GM23338 (cell line): ENCODE measurements around the gene ERC2. TPM values are rescaled to one million over a fixed set of nuclear protein-coding genes. Genes with fewer than 3 reads are reported as not detected.

Source experiments
- ATAC-seq: fragments of 200-7000 bp; cut with Tn5 transposase; 3 replicates; pipeline ENCODE4 v1.9.1; 2020
- DNase-seq: peaks from one replicate; pipeline ENCODE4 v3.0.0-alpha.2; 2015; ENCODE audit warnings: low spot score
- H2AFZ ChIP-seq: fragments of 200-600 bp; sonication (generic); 2 replicates; pipeline ENCODE4 v1.8.0; 2016; ENCODE audit warnings: antibody characterized with exemption, mild to moderate bottlenecking, moderate library complexity
- H3F3A ChIP-seq: fragments of 200-600 bp; sonication (generic); replicated peaks from 2 replicates; pipeline ENCODE4 v1.8.0; 2017; ENCODE audit warnings: antibody characterized with exemption, mixed run types, low read depth
- H3K27ac ChIP-seq: fragments of 200-600 bp; sonication (generic); 2 replicates; pipeline ENCODE4 v1.6.1; 2016; ENCODE audit warnings: low read depth
- H3K27me3 ChIP-seq: fragments of 200-600 bp; sonication (generic); 2 replicates; pipeline ENCODE4 v1.8.0; 2016; ENCODE audit warnings: mild to moderate bottlenecking, mixed run types, moderate library complexity; ENCODE audit not compliant: insufficient read depth
- H3K36me3 ChIP-seq: fragments of 200-600 bp; sonication (generic); 2 replicates; pipeline ENCODE4 v1.8.0; 2016; ENCODE audit warnings: mild to moderate bottlenecking; ENCODE audit not compliant: insufficient read depth
- H3K4me1 ChIP-seq: fragments of 200-600 bp; sonication (generic); 2 replicates; pipeline ENCODE4 v1.8.0; 2016; ENCODE audit warnings: mild to moderate bottlenecking, moderate library complexity; ENCODE audit not compliant: insufficient read depth
- H3K4me2 ChIP-seq: fragments of 200-600 bp; sonication (generic); 2 replicates; pipeline ENCODE4 v1.7.1; 2017; ENCODE audit warnings: mixed run types
- H3K4me3 ChIP-seq: fragments of 200-600 bp; sonication (generic); 2 replicates; pipeline ENCODE4 v1.6.1; 2016; ENCODE audit warnings: mixed run types
- H3K79me2 ChIP-seq: fragments of 200-600 bp; sonication (generic); replicated peaks from 2 replicates; pipeline ENCODE4 v1.8.0; 2017; ENCODE audit warnings: mild to moderate bottlenecking; ENCODE audit not compliant: insufficient read depth
- H3K9me2 ChIP-seq: fragments of 200-600 bp; sonication (generic); 2 replicates; pipeline ENCODE4 v1.8.0; 2017; ENCODE audit not compliant: insufficient read depth
- H4K20me1 ChIP-seq: fragments of 200-600 bp; sonication (generic); replicated peaks from 2 replicates; pipeline ENCODE4 v1.8.0; 2017; ENCODE audit warnings: mild to moderate bottlenecking; ENCODE audit not compliant: insufficient read depth
- H3K27ac Mint-ChIP-seq: 2 replicates; pipeline ENCODE4 v1.8.0; 2020; ENCODE audit warnings: inconsistent platforms, mild to moderate bottlenecking, moderate library complexity, mixed read lengths
- H3K27me3 Mint-ChIP-seq: 3 replicates; pipeline ENCODE4 v1.8.0; 2022; ENCODE audit warnings: low read depth, mild to moderate bottlenecking, moderate library complexity, mixed read lengths, inconsistent platforms; ENCODE audit not compliant: insufficient read depth, poor library complexity
- H3K36me3 Mint-ChIP-seq: 3 replicates; pipeline ENCODE4 v1.8.0; 2021; ENCODE audit warnings: low read depth, mild to moderate bottlenecking, inconsistent platforms, moderate library complexity, mixed read lengths
- H3K4me1 Mint-ChIP-seq: 3 replicates; pipeline ENCODE4 v1.8.0; 2020; ENCODE audit warnings: mild to moderate bottlenecking, inconsistent platforms, mixed read lengths
- H3K4me3 Mint-ChIP-seq: 3 replicates; pipeline ENCODE4 v1.8.0; 2021; ENCODE audit warnings: moderate library complexity, mild to moderate bottlenecking, inconsistent platforms, mixed read lengths
- H3K9me3 Mint-ChIP-seq: 3 replicates; pipeline ENCODE4 v1.8.0; 2020; ENCODE audit warnings: moderate library complexity, mild to moderate bottlenecking, inconsistent platforms, mixed read lengths
- CREB1 ChIP-seq: fragments of 250-450 bp; sonication (Bioruptor Pico); IDR thresholded peaks from 2 replicates; pipeline ENCODE4 v1.5.0; 2020; ENCODE audit warnings: low read depth, mild to moderate bottlenecking, moderate library complexity
- EZH2 ChIP-seq: fragments of 200-600 bp; sonication (generic); IDR thresholded peaks from one replicate; pipeline ENCODE4 v1.8.0; 2017; ENCODE audit warnings: antibody characterized with exemption, mild to moderate bottlenecking, low read depth; ENCODE audit not compliant: unreplicated experiment
- JUNB ChIP-seq: IDR thresholded peaks from one replicate; pipeline ENCODE4 v1.6.1; 2016; ENCODE audit warnings: antibody characterized with exemption; ENCODE audit not compliant: unreplicated experiment
- NANOG ChIP-seq: IDR thresholded peaks from 2 replicates; pipeline ENCODE4 v1.6.1; 2016; ENCODE audit warnings: antibody characterized with exemption, borderline replicate concordance
- STAT1 ChIP-seq: IDR thresholded peaks from one replicate; pipeline ENCODE4 v1.6.1; 2016; ENCODE audit warnings: antibody characterized with exemption; ENCODE audit not compliant: unreplicated experiment
- polyA plus RNA-seq: library from polyadenylated mRNA; unstranded; fragments of >200 nt; fragmentation: Nextera tagmentation; extraction: Ambion mirVana; gene quantifications from 2 replicates; pipeline ENCODE4 v1.2.1, GENCODE V29; 2016
- total RNA-seq: library from RNA; depleted of rRNA; stranded (reverse); fragments of >200 nt; shearing (Covaris generic); gene quantifications from 2 replicates; pipeline ENCODE4 v1.2.3, GENCODE V29; 2014
- TF ChIP-seq, protein P1 (sequence below), 2 experiments: fragments of 200-600 bp in 1 of 2; sonication (generic) in 1 of 2; conservative IDR thresholded peaks; 2 replicates each; pipeline versions ENCODE4 v1.5.1 to v1.6.1; 2016 to 2017; ENCODE audit warnings: antibody characterized with exemption in 2 of 2, low read depth in 2 of 2, mild to moderate bottlenecking in 2 of 2, moderate library complexity in 1 of 2
- TF ChIP-seq, protein P2 (sequence below): IDR thresholded peaks from 2 replicates; pipeline ENCODE4 v1.6.1; 2016; ENCODE audit warnings: antibody characterized with exemption
- TF ChIP-seq, protein P3 (sequence below): IDR thresholded peaks from one replicate; pipeline ENCODE4 v1.6.1; 2018; ENCODE audit warnings: antibody characterized with exemption; ENCODE audit not compliant: unreplicated experiment
- TF ChIP-seq, protein P4 (sequence below): fragments of 250-450 bp; sonication (Bioruptor Pico); IDR thresholded peaks from 2 replicates; pipeline ENCODE4 v1.5.0; 2020; ENCODE audit warnings: mild to moderate bottlenecking, moderate library complexity

The ERC2 gene
- total and polyA plus RNA-seq, 2 experiments from 2014 or later, result 11.8 to 13.7 TPM

DNA sequence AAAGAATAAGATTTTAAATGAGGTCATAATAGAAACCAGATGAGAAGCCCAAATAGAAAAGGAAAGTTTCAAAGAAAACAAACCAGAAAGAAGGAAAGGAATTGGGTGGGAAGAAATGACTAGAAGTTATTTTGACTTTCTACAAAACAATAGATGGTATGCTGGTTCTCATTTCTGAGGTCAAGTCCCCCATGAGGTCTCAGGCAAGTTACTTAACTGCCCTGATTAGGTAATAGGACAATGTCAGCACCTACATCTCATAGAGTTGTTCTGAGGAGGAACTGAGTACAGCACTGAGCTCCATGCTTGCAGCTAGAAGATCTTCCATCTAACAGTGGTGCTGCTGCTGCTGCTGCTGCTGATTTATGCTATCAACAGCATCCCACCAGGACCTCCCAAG is 185.9 kb downstream of the ERC2 start:
- Histone ChIP-seq H3K9me2 (peaks cover 5% of the 10 kb centered on the region), H4K20me1 (no peaks in the 10 kb centered on the region), H3K36me3 (no peaks in the 10 kb centered on the region), H3K27me3 (no peaks in the 10 kb centered on the region), H3K79me2 (no peaks in the 10 kb centered on the region), H3K4me1 (peaks cover 39% of the 10 kb centered on the region), H3K4me2 (no peak overlapping the region), H2AFZ (no peak overlapping the region), H3K27ac (no peak overlapping the region), H3K4me3 (no peak overlapping the region), H3F3A (no peaks in the 10 kb centered on the region)
- no peak overlapping the region for H3K27ac Mint-ChIP-seq
- ATAC-seq, result no peak
- H3K36me3 Mint-ChIP-seq, result peaks cover 22% of the 10 kb centered on the region
- H3K4me1 Mint-ChIP-seq, result peaks cover 54% of the 10 kb centered on the region
- peaks cover 3% of the 10 kb centered on the region for H3K27me3 Mint-ChIP-seq
- DNase-seq, result no peak
- no peak overlapping the region for H3K4me3 Mint-ChIP-seq
- no peak for TF ChIP-seq JUNB
- H3K9me3 Mint-ChIP-seq, result peaks cover 11% of the 10 kb centered on the region; the same call in 2 of the 3 replicates

DNA sequence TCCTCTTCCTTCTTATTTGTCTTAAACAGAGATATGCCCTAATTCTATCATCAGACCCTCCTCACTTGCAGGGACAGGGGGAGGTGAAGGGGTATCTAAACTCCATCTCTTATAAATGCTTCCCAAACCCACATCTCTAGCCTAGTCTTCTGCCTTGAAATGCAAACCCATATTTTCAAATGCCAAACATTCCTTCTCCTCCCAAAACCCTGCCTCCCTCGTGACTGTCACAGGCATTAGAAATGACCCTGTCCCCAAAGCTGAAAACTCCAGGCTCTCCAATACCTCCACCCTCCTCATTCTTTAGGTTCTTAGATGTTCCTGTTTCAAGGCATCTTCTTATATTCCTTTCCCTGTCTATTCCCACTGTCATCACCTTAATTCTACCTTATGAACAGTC is 191.0 kb downstream of the ERC2 start:
- H3K27me3 ChIP-seq, result no peaks in the 10 kb centered on the region
- H3K4me3 ChIP-seq, result no peak overlapping the region
- no peaks in the 10 kb centered on the region for H3K79me2 ChIP-seq
- no peak overlapping the region for H3K4me2 ChIP-seq
- H3F3A ChIP-seq, result no peaks in the 10 kb centered on the region
- Mint-ChIP-seq H3K36me3 (peaks cover 23% of the 10 kb centered on the region), H3K4me1 (peaks cover 19% of the 10 kb centered on the region), H3K9me3 (peaks cover 11% of the 10 kb centered on the region; the same call in 2 of the 3 replicates), H3K27me3 (peaks cover 3% of the 10 kb centered on the region), H3K4me3 (no peak overlapping the region; the same call in 2 of the 3 replicates), H3K27ac (no peak overlapping the region)
- H4K20me1 ChIP-seq, result no peaks in the 10 kb centered on the region
- no peak for DNase-seq
- H3K9me2 ChIP-seq, result peaks cover 5% of the 10 kb centered on the region
- H3K27ac ChIP-seq, result no peak overlapping the region
- peaks cover 11% of the 10 kb centered on the region; the same call in 1 of the 2 replicates for H3K4me1 ChIP-seq
- no peak overlapping the region for H2AFZ ChIP-seq
- no peaks in the 10 kb centered on the region for H3K36me3 ChIP-seq
- no peak for ATAC-seq
- TF ChIP-seq CREB1, result no peak
- no peak for TF ChIP-seq EZH2
- TF ChIP-seq, protein P1, sequence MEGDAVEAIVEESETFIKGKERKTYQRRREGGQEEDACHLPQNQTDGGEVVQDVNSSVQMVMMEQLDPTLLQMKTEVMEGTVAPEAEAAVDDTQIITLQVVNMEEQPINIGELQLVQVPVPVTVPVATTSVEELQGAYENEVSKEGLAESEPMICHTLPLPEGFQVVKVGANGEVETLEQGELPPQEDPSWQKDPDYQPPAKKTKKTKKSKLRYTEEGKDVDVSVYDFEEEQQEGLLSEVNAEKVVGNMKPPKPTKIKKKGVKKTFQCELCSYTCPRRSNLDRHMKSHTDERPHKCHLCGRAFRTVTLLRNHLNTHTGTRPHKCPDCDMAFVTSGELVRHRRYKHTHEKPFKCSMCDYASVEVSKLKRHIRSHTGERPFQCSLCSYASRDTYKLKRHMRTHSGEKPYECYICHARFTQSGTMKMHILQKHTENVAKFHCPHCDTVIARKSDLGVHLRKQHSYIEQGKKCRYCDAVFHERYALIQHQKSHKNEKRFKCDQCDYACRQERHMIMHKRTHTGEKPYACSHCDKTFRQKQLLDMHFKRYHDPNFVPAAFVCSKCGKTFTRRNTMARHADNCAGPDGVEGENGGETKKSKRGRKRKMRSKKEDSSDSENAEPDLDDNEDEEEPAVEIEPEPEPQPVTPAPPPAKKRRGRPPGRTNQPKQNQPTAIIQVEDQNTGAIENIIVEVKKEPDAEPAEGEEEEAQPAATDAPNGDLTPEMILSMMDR (conservative IDR thresholded peaks at IDR 0.05; ENCODE audit: low read depth in 2 of 2), result no peak
- no peak for TF ChIP-seq JUNB
- TF ChIP-seq, protein P2, sequence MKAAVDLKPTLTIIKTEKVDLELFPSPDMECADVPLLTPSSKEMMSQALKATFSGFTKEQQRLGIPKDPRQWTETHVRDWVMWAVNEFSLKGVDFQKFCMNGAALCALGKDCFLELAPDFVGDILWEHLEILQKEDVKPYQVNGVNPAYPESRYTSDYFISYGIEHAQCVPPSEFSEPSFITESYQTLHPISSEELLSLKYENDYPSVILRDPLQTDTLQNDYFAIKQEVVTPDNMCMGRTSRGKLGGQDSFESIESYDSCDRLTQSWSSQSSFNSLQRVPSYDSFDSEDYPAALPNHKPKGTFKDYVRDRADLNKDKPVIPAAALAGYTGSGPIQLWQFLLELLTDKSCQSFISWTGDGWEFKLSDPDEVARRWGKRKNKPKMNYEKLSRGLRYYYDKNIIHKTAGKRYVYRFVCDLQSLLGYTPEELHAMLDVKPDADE, result no peak
- TF ChIP-seq, protein P3, sequence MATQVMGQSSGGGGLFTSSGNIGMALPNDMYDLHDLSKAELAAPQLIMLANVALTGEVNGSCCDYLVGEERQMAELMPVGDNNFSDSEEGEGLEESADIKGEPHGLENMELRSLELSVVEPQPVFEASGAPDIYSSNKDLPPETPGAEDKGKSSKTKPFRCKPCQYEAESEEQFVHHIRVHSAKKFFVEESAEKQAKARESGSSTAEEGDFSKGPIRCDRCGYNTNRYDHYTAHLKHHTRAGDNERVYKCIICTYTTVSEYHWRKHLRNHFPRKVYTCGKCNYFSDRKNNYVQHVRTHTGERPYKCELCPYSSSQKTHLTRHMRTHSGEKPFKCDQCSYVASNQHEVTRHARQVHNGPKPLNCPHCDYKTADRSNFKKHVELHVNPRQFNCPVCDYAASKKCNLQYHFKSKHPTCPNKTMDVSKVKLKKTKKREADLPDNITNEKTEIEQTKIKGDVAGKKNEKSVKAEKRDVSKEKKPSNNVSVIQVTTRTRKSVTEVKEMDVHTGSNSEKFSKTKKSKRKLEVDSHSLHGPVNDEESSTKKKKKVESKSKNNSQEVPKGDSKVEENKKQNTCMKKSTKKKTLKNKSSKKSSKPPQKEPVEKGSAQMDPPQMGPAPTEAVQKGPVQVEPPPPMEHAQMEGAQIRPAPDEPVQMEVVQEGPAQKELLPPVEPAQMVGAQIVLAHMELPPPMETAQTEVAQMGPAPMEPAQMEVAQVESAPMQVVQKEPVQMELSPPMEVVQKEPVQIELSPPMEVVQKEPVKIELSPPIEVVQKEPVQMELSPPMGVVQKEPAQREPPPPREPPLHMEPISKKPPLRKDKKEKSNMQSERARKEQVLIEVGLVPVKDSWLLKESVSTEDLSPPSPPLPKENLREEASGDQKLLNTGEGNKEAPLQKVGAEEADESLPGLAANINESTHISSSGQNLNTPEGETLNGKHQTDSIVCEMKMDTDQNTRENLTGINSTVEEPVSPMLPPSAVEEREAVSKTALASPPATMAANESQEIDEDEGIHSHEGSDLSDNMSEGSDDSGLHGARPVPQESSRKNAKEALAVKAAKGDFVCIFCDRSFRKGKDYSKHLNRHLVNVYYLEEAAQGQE, result no peak
- TF ChIP-seq, protein P4, sequence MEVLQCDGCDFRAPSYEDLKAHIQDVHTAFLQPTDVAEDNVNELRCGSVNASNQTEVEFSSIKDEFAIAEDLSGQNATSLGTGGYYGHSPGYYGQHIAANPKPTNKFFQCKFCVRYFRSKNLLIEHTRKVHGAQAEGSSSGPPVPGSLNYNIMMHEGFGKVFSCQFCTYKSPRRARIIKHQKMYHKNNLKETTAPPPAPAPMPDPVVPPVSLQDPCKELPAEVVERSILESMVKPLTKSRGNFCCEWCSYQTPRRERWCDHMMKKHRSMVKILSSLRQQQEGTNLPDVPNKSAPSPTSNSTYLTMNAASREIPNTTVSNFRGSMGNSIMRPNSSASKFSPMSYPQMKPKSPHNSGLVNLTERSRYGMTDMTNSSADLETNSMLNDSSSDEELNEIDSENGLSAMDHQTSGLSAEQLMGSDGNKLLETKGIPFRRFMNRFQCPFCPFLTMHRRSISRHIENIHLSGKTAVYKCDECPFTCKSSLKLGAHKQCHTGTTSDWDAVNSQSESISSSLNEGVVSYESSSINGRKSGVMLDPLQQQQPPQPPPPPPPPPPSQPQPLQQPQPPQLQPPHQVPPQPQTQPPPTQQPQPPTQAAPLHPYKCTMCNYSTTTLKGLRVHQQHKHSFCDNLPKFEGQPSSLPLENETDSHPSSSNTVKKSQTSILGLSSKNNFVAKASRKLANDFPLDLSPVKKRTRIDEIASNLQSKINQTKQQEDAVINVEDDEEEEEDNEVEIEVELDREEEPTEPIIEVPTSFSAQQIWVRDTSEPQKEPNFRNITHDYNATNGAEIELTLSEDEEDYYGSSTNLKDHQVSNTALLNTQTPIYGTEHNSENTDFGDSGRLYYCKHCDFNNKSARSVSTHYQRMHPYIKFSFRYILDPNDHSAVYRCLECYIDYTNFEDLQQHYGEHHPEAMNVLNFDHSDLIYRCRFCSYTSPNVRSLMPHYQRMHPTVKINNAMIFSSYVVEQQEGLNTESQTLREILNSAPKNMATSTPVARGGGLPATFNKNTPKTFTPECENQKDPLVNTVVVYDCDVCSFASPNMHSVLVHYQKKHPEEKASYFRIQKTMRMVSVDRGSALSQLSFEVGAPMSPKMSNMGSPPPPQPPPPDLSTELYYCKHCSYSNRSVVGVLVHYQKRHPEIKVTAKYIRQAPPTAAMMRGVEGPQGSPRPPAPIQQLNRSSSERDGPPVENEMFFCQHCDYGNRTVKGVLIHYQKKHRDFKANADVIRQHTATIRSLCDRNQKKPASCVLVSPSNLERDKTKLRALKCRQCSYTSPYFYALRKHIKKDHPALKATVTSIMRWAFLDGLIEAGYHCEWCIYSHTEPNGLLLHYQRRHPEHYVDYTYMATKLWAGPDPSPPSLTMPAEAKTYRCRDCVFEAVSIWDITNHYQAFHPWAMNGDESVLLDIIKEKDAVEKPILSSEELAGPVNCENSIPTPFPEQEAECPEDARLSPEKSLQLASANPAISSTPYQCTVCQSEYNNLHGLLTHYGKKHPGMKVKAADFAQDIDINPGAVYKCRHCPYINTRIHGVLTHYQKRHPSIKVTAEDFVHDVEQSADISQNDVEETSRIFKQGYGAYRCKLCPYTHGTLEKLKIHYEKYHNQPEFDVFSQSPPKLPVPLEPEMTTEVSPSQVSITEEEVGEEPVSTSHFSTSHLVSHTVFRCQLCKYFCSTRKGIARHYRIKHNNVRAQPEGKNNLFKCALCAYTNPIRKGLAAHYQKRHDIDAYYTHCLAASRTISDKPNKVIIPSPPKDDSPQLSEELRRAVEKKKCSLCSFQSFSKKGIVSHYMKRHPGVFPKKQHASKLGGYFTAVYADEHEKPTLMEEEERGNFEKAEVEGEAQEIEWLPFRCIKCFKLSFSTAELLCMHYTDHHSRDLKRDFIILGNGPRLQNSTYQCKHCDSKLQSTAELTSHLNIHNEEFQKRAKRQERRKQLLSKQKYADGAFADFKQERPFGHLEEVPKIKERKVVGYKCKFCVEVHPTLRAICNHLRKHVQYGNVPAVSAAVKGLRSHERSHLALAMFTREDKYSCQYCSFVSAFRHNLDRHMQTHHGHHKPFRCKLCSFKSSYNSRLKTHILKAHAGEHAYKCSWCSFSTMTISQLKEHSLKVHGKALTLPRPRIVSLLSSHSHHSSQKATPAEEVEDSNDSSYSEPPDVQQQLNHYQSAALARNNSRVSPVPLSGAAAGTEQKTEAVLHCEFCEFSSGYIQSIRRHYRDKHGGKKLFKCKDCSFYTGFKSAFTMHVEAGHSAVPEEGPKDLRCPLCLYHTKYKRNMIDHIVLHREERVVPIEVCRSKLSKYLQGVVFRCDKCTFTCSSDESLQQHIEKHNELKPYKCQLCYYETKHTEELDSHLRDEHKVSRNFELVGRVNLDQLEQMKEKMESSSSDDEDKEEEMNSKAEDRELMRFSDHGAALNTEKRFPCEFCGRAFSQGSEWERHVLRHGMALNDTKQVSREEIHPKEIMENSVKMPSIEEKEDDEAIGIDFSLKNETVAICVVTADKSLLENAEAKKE, result no peak
- TF ChIP-seq NANOG, result no peak
- TF ChIP-seq STAT1, result no peak
